IPS DF 6.9 (cell line): ENCODE data around the gene CTNNA2.

Experiments used
- DNase-seq: peaks from one replicate; pipeline ENCODE4 v3.0.0-alpha.2; 2013; ENCODE audit warnings: low read depth, low spot score
- H3K27ac ChIP-seq: one replicate; pipeline ENCODE4 v1.5.1; 2013; ENCODE audit warnings: low read length, control low read depth
- H3K27me3 ChIP-seq: 2 replicates; pipeline ENCODE4 v1.6.1; 2013; ENCODE audit warnings: mild to moderate bottlenecking, low read length; ENCODE audit not compliant: control insufficient read depth, insufficient read depth
- H3K36me3 ChIP-seq: 2 replicates; pipeline ENCODE4 v1.6.1; 2013; ENCODE audit warnings: low read length; ENCODE audit not compliant: control insufficient read depth, insufficient read depth
- H3K4me1 ChIP-seq: 2 replicates; pipeline ENCODE4 v1.6.1; 2013; ENCODE audit warnings: low read length; ENCODE audit not compliant: control insufficient read depth, insufficient read depth
- H3K4me3 ChIP-seq: 2 replicates; pipeline ENCODE4 v1.5.1; 2013; ENCODE audit warnings: mild to moderate bottlenecking, low read length
- H3K9me3 ChIP-seq: 2 replicates; pipeline ENCODE4 v1.6.1; 2013; ENCODE audit warnings: low read length, inconsistent platforms; ENCODE audit not compliant: control insufficient read depth, insufficient read depth
- WGBS: extraction: QIAGEN DNeasy Blood & Tissue Kit; methylation state at CpG from one replicate; pipeline ENCODE4 v1.1.7; 2013; ENCODE audit warnings: mixed read lengths, missing lambda C conversion rate; ENCODE audit not compliant: insufficient read length, insufficient coverage; 5-methylcytosine and 5-hydroxymethylcytosine counted together

Gene CTNNA2

GRCh38 chr2:80008596-80008995 lies 495.7 kb downstream of the CTNNA2 start:
- H3K9me3 ChIP-seq: no peaks in the 10 kb centered on the region
- peaks cover 4% of the 10 kb centered on the region; the same call in 1 of the 2 replicates for H3K27me3 ChIP-seq
- no CpG with 5 or more reads among the region's 4 CpGs for WGBS
- no peaks in the 10 kb centered on the region; the same call in none of the 2 replicates for H3K4me1 ChIP-seq
- H3K4me3 ChIP-seq: no peak overlapping the region
- no peaks in the 10 kb centered on the region for H3K36me3 ChIP-seq
- DNase-seq: no peak
- H3K27ac ChIP-seq: no peak overlapping the region

GRCh38 chr2:80009211-80009610 lies 496.4 kb downstream of the CTNNA2 start:
- DNase-seq: no peak
- WGBS: no CpG with 5 or more reads among the region's 3 CpGs
- Histone ChIP-seq H3K27me3 (peaks cover 4% of the 10 kb centered on the region; the same call in 1 of the 2 replicates), H3K27ac (no peak overlapping the region), H3K4me3 (no peak overlapping the region), H3K36me3 (no peaks in the 10 kb centered on the region), H3K9me3 (no peaks in the 10 kb centered on the region), H3K4me1 (no peaks in the 10 kb centered on the region; the same call in none of the 2 replicates)

DNA sequence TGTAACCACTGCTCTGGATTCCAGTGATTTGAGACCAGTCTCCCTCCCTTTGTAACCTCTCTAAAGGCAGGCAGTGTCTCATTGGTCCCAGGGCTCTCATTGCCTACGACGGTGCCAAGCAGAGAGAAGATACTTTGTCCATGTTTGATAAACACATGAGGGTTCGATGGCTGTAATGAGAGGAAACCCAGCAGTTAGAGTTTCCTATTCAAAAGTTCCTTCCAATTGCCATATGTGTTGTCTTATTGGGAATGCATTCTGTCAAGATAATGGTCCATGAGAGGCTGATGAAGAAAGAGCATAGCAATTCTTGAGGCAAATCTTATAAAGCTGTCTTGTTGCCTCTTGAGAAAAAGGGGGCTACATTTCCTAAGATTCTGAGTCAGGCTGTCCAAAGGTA lies 499.2 kb downstream of the CTNNA2 start:
- no peak overlapping the region for H3K4me3 ChIP-seq
- H3K27me3 ChIP-seq: no peaks in the 10 kb centered on the region; the same call in 1 of the 2 replicates
- no peak overlapping the region for H3K27ac ChIP-seq
- H3K9me3 ChIP-seq: no peaks in the 10 kb centered on the region
- H3K4me1 ChIP-seq: no peaks in the 10 kb centered on the region; the same call in none of the 2 replicates
- no CpG with 5 or more reads among the region's 3 CpGs for whole genome bisulfite sequencing
- no peak for DNase-seq
- H3K36me3 ChIP-seq: no peaks in the 10 kb centered on the region

- no peak overlapping the region for H3K27ac ChIP-seq
- DNase-seq: no peak
- H3K9me3 ChIP-seq: no peaks in the 10 kb centered on the region
- H3K4me1 ChIP-seq: no peaks in the 10 kb centered on the region
- no peaks in the 10 kb centered on the region for H3K36me3 ChIP-seq
- no peak overlapping the region for H3K4me3 ChIP-seq
- H3K27me3 ChIP-seq: no peaks in the 10 kb centered on the region
These were observed 501.8 kb downstream of the CTNNA2 start for GRCh38 chr2:80014637-80015036.

- Histone ChIP-seq H3K27ac (no peak overlapping the region), H3K4me3 (no peak overlapping the region), H3K9me3 (no peaks in the 10 kb centered on the region), H3K36me3 (no peaks in the 10 kb centered on the region), H3K4me1 (no peaks in the 10 kb centered on the region), H3K27me3 (no peaks in the 10 kb centered on the region)
- no peak for DNase-seq
- no CpG with 5 or more reads among the region's 5 CpGs for WGBS
These were observed 503.3 kb downstream of the CTNNA2 start for GRCh38 chr2:80016171-80016570.

- no peaks in the 10 kb centered on the region for H3K36me3 ChIP-seq
- no peak overlapping the region for H3K27ac ChIP-seq
- no CpG with 5 or more reads among the region's 6 CpGs for WGBS
- no peaks in the 10 kb centered on the region for H3K9me3 ChIP-seq
- H3K27me3 ChIP-seq: no peaks in the 10 kb centered on the region
- H3K4me1 ChIP-seq: 0 out of 2 replicates have a peak, but pooled peaks cover 1% of the 10 kb centered on the region
- H3K4me3 ChIP-seq: no peak overlapping the region
- DNase-seq: no peak
These were observed 507.0 kb downstream of the CTNNA2 start for GRCh38 chr2:80019571-80020460.

DNA sequence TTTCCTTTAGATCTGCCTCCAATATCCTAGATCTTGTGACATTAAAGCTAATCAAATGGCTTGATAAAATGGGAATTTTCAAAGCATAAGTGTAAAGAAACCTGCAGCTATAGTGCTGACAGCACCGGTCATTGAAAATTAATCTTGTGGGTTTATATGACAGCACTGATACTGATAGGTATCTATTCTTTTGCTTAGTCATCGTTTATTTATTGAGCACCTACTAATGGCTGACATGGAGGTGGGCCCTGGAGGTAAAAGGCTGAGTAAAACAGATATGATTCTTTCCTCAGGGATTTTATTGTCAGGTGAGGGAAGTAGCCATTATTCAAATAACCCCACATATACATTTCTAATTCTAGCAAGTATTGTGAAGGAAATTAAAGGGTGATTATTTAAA lies 509.2 kb downstream of the CTNNA2 start:
- no CpG with 5 or more reads among the region's 2 CpGs for WGBS
- 0 out of 2 replicates have a peak, but pooled peaks cover 1% of the 10 kb centered on the region for H3K4me1 ChIP-seq

GRCh38 chr2:80026040-80026729 lies 513.3 kb downstream of the CTNNA2 start:
- Histone ChIP-seq H3K27ac (no peak overlapping the region), H3K4me1 (0 out of 2 replicates have a peak, but pooled peaks cover 1% of the 10 kb centered on the region)
- WGBS: no CpG with 5 or more reads among the region's 5 CpGs

More for the DNA sequence above, 509.2 kb downstream of the CTNNA2 start:
- no peaks in the 10 kb centered on the region for H3K36me3 ChIP-seq
- no peak overlapping the region for H3K4me3 ChIP-seq
- no peaks in the 10 kb centered on the region for H3K27me3 ChIP-seq
- DNase-seq: no peak
- H3K9me3 ChIP-seq: no peaks in the 10 kb centered on the region
- H3K27ac ChIP-seq: no peak overlapping the region

GRCh38 chr2:80028051-80028450 lies 515.2 kb downstream of the CTNNA2 start:
- Histone ChIP-seq H3K27ac (no peak overlapping the region), H3K4me3 (no peak overlapping the region), H3K36me3 (no peaks in the 10 kb centered on the region), H3K4me1 (no peaks in the 10 kb centered on the region), H3K27me3 (no peaks in the 10 kb centered on the region), H3K9me3 (no peaks in the 10 kb centered on the region)
- no CpG with 5 or more reads among the region's 3 CpGs for WGBS
- no peak for DNase-seq

More at GRCh38 chr2:80026040-80026729, 513.3 kb downstream of the CTNNA2 start:
- H3K9me3 ChIP-seq: no peaks in the 10 kb centered on the region
- DNase-seq: no peak
- H3K4me3 ChIP-seq: no peak overlapping the region
- H3K27me3 ChIP-seq: no peaks in the 10 kb centered on the region
- no peaks in the 10 kb centered on the region for H3K36me3 ChIP-seq

- Histone ChIP-seq H3K27me3 (no peaks in the 10 kb centered on the region), H3K4me1 (no peaks in the 10 kb centered on the region), H3K4me3 (no peak overlapping the region), H3K36me3 (no peaks in the 10 kb centered on the region), H3K9me3 (no peaks in the 10 kb centered on the region), H3K27ac (no peak overlapping the region)
- DNase-seq: no peak
These were observed 515.7 kb downstream of the CTNNA2 start for GRCh38 chr2:80028584-80028983.
